Adrenal gland (tissue), 12 donors: ENCODE measurements around the gene CACNA1H. TPM values are rescaled to one million over a fixed set of nuclear protein-coding genes. Genes with fewer than 3 reads are reported as not detected.

ENCODE experiments used
- DNase-seq, 7 donors: peaks; one replicate each; pipeline ENCODE4 v3.0.0-alpha.2; 2019 to 2020
- H3K27ac ChIP-seq, 5 donors: fragments of 200-600 bp; sonication (generic) in 4 of 5; 1 replicate in 3 of 5; 2 replicates in 2 of 5; pipeline versions ENCODE4 v1.5.1 to v1.8.0; 2016 to 2020; ENCODE audit warnings: mild to moderate bottlenecking in 1 of 5
- H3K27me3 ChIP-seq: fragments of 200-600 bp; 2 replicates; pipeline ENCODE4 v1.8.0; 2021
- H3K36me3 ChIP-seq, 2 donors: fragments of 200-600 bp; replicated peaks in 1 of 2; 1 replicate in 1 of 2; 2 replicates in 1 of 2; pipeline versions ENCODE4 v1.5.1 to v1.8.0; 2018 to 2022
- H3K4me1 ChIP-seq, 2 donors: fragments of 200-600 bp; replicated peaks in 1 of 2; 1 replicate in 1 of 2; 2 replicates in 1 of 2; pipeline versions ENCODE4 v1.5.1 to v1.8.0; 2018 to 2021
- H3K4me3 ChIP-seq, 4 donors: fragments of 200-600 bp; sonication (generic) in 3 of 4; one replicate each; pipeline ENCODE4 v1.5.1; 2016 to 2018
- H3K9me3 ChIP-seq, 3 donors: fragments of 200-600 bp; sonication (generic) in 1 of 3; replicated peaks in 1 of 3; 1 replicate in 2 of 3; 2 replicates in 1 of 3; pipeline versions ENCODE4 v1.5.1 to v1.8.0; 2016 to 2021
- POLR2A ChIP-seq, 2 donors: fragments of 450-650 bp; IDR thresholded peaks; one replicate each; pipeline ENCODE4 v1.6.1; 2017; ENCODE audit warnings: antibody characterized with exemption in 2 of 2, mild to moderate bottlenecking in 2 of 2, moderate library complexity in 1 of 2
- WGBS, 4 donors: extraction: QIAGEN DNeasy Blood & Tissue Kit in 2 of 4; methylation state at CpG; one replicate each; pipeline versions ENCODE4 v1.1.5 to v1.1.7; 2013 to 2017; 5-methylcytosine and 5-hydroxymethylcytosine counted together
- intact Hi-C, 2 donors: fragments of 100-400 bp; cut with DNase I; formaldehyde crosslinking; loops; one replicate each; pipeline versions ENCODE4 v1.14.1 to v1.15.0; 2022 to 2023
- polyA plus RNA-seq, 3 donors: library from polyadenylated mRNA; stranded (reverse); fragments of 200-250 nt in 2 of 3; fragments of 350-450 nt in 1 of 3; fragmentation: Illumina TruSeq in 1 of 3; extraction: RNeasy Lipid Tissue Mini Kit (QIAGEN cat#74804) in 1 of 3; gene quantifications; one replicate each; pipeline ENCODE4 v1.2.3, GENCODE V29; 2013 to 2014
- total RNA-seq, 9 donors: library from RNA; depleted of rRNA in 4 of 9; stranded (reverse); fragments of >200 nt in 4 of 9; fragments of 120-200 nt in 1 of 9; fragmentation: NEBNext Ultra II Directional in 1 of 9; extraction: Animal tissue kit (Norgen Biotek cat#: 25700) in 1 of 9; gene quantifications; one replicate each; pipeline versions ENCODE4 v1.1.0 to v1.2.4, GENCODE V29; 2013 to 2023
- TF ChIP-seq, protein P1 (sequence below), 6 experiments: fragments of 450-650 bp in 4 of 6; fragments of 200-600 bp in 2 of 6; sonication (generic) in 1 of 6; IDR thresholded peaks; 1 replicate in 5 of 6; 2 replicates in 1 of 6; pipeline versions ENCODE4 v1.5.1 to v1.8.0; 2016 to 2021; ENCODE audit warnings: antibody characterized with exemption in 6 of 6, mild to moderate bottlenecking in 2 of 6, moderate library complexity in 1 of 6
- donor health status: healthy with polysubstance abuse.
- donor health status: Bipolar disorder and iron deficiency.
- donor health status: DM: yes; HTN: yes; CAD: no.
- donor health status: DM: no; HTN: no; CAD: no.
- donor health status: DM: no; HTN: no; CAD: no.
- donor health status: DM: yes; HTN: yes; CAD: no.

The CACNA1H gene
- total and polyA plus RNA-seq, 12 donors, result 14.0 to 121 (median 34.9) TPM

DNA sequence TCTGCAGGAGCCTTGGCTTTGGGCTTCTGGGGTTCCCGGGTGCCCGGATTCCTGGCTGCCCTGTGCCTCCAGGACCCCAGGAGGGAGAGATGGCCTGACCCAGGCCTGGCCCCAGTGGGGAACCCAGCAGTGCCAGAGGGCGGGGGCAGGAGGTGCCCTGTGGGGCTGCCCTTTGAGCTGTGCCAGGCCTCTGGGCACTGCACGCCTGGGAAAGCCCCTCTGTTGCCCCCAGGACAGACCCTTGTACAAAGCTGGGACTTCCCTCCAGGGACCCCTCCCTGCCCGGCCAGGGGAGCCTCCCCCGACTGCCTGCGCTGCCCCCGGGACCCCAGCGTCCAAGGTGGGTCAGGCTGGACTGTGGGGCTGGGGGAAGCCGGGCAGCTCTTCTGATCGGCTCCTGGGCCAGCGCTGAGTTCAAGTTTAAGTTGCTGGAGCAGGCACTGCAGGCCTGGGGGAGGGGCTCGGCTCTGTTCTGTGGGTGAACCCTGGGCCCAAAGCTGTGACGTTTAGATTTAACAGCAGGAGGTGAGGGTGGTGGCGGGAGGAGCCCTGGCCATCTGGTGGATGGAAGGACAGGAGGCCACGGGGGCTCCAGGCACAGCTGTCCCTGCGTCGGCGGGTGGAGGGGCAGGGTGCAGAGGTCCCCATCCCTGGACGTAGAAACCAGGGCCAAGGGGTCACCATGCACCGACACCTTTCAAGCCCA is 29.2 kb upstream of the CACNA1H start:
- Histone ChIP-seq H3K9me3 (no peaks in the 10 kb centered on the region), H3K4me3 (no peak overlapping the region), H3K27ac (no peak overlapping the region), H3K4me1 (no peaks in the 10 kb centered on the region), H3K27me3 (no peaks in the 10 kb centered on the region), H3K36me3 (no peaks in the 10 kb centered on the region)
- intact Hi-C loops, result no loop called here
- no peak for DNase-seq
- 55 to 82% (median 71%) methylated on average over 7 to 21 of the region's 21 CpGs for WGBS, 4 donors
- TF ChIP-seq, protein P1, sequence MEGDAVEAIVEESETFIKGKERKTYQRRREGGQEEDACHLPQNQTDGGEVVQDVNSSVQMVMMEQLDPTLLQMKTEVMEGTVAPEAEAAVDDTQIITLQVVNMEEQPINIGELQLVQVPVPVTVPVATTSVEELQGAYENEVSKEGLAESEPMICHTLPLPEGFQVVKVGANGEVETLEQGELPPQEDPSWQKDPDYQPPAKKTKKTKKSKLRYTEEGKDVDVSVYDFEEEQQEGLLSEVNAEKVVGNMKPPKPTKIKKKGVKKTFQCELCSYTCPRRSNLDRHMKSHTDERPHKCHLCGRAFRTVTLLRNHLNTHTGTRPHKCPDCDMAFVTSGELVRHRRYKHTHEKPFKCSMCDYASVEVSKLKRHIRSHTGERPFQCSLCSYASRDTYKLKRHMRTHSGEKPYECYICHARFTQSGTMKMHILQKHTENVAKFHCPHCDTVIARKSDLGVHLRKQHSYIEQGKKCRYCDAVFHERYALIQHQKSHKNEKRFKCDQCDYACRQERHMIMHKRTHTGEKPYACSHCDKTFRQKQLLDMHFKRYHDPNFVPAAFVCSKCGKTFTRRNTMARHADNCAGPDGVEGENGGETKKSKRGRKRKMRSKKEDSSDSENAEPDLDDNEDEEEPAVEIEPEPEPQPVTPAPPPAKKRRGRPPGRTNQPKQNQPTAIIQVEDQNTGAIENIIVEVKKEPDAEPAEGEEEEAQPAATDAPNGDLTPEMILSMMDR (IDR thresholded peaks at IDR 0.05), result no peak

DNA sequence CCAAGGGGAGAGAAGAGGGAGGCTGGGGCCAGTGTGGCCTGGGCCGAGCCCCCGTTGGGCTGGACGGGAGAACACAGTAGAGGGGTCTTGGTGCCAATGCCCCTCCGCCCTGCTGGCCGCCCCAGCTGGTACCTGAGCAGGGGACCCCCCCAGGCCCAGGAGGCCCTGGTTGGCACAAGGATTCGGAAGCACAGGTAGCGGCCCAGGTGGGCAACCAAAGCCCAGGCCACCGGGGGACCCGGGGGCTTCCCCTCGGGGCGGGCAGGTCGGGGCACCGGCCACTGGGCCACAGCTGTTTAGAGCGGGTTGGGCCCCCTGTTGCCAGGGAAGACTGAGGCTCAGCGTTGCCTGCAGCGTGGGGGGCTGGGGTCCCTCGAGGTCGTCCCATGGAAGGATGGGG is 28.6 kb upstream of the CACNA1H start:
- DNase-seq, result no peak
- no peaks in the 10 kb centered on the region for H3K4me1 ChIP-seq
- no peaks in the 10 kb centered on the region for H3K27me3 ChIP-seq
- TF ChIP-seq, protein P1 (IDR thresholded peaks at IDR 0.05), result no peak
- no peak for TF ChIP-seq POLR2A (IDR thresholded peaks at IDR 0.05)
- WGBS, 4 donors, result 84 to 97% (median 91%) methylated on average over 5 to 18 of the region's 18 CpGs
- no peaks in the 10 kb centered on the region for H3K9me3 ChIP-seq
- intact Hi-C loops, result no loop called here
- H3K4me3 ChIP-seq, result no peak overlapping the region
- H3K36me3 ChIP-seq, result no peaks in the 10 kb centered on the region
- H3K27ac ChIP-seq, result no peak overlapping the region

DNA sequence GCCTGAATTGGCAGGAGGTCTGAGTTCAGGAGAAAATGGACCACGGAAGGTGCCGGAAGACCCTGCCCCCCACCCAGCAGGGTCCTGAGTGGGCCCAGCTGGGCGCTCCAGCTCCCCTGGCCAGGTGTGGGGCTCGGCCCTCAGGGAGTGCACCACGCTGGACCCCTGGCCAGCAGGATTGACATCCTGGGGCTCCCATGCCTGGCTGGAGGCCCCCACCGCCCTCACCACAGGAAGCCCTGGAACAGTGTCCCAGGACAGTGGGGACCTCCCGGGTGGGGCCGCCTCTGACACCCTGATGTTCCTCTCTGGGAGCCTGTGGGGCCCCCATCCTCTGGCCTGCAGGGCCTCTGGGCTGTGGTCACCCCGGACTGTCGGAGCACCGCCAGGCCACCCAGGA is 28.1 kb upstream of the CACNA1H start:
- intact Hi-C loops, result no loop called here
- H3K36me3 ChIP-seq, result no peaks in the 10 kb centered on the region
- no peak overlapping the region for H3K4me3 ChIP-seq
- TF ChIP-seq, protein P1 (IDR thresholded peaks at IDR 0.05), result no peak
- TF ChIP-seq POLR2A (IDR thresholded peaks at IDR 0.05), result no peak
- DNase-seq, result no peak
- H3K9me3 ChIP-seq, result no peaks in the 10 kb centered on the region
- no peaks in the 10 kb centered on the region for H3K27me3 ChIP-seq
- H3K4me1 ChIP-seq, result no peaks in the 10 kb centered on the region
- H3K27ac ChIP-seq, result no peak overlapping the region
- WGBS, 4 donors, result 86 to 94% (median 93%) methylated on average over 3 to 11 of the region's 11 CpGs; no CpG with 5 or more reads in 1 of the 4 donors

DNA sequence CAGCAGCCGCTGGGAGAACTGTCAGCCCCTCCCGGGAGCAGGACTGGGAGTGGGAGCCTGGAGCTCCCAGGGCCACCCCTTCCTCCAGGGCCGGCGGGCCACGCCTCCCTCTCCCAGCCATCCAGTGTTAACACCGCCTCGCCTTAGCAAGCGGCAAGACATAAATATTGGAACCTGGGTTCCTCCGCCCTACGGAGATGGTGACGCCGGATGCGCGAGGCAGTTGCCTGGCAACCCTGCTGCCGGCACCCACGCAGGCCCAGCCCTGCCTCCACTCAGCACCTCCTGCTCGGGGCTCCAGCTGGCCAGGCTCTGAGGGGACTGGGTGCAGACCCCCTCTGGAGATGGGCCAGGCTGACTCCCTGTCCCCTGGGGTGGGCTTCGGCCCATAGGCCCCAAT is 27.4 kb upstream of the CACNA1H start:
- intact Hi-C loops, result no loop called here
- 52 to 58% (median 54%) methylated on average over 4 to 18 of the region's 18 CpGs; no CpG with 5 or more reads in 1 of the 4 donors for WGBS, 4 donors
- DNase-seq, result peak in 1 of 7 donors; percentile 87

More for the DNA sequence above, 27.4 kb upstream of the CACNA1H start:
- Histone ChIP-seq H3K9me3 (no peaks in the 10 kb centered on the region), H3K4me1 (no peaks in the 10 kb centered on the region), H3K27ac (no peak overlapping the region), H3K27me3 (no peaks in the 10 kb centered on the region), H3K4me3 (no peak overlapping the region), H3K36me3 (no peaks in the 10 kb centered on the region)
- TF ChIP-seq, protein P1 (IDR thresholded peaks at IDR 0.05), result no peak
- no peak for TF ChIP-seq POLR2A (IDR thresholded peaks at IDR 0.05)
